Stomach (tissue), 4 donors: Measurements from ENCODE around the gene MYO18B.

ENCODE experiments used
- CTCF ChIP-seq, 7 experiments: fragments of 450-650 bp in 4 of 7; fragments of 200-600 bp in 3 of 7; sonication (generic) in 3 of 7; IDR thresholded peaks; one replicate each; pipeline ENCODE4 v1.5.1; 2016 to 2019; ENCODE audit warnings: antibody characterized with exemption in 7 of 7, control low read depth in 2 of 7, mild to moderate bottlenecking in 1 of 7
- POLR2A ChIP-seq, 4 donors: fragments of 450-650 bp; IDR thresholded peaks; one replicate each; pipeline ENCODE4 v1.6.1; 2016; ENCODE audit warnings: antibody characterized with exemption in 4 of 4, control low read depth in 2 of 4, mild to moderate bottlenecking in 1 of 4, moderate library complexity in 1 of 4

DNA sequence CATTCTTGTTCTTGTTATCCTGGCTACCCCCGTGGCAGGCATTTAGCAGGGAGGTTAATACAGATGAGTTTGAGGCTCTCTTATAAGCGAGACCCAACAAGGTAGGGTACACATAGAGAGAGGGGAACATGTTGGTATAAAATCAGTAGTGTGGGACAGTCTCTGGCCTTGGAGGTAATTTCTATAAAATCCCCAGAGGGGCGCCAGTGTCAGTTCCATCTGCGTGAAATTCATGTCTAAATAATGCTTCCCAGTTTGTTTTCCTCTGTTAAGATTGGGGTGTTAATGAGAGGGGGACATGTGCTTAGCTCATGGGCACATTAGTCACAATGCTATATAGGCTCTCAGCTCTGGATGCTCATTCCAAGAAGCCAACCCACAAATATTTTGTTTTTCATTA is 150.7 kb downstream of the MYO18B start:
- no peak for TF ChIP-seq POLR2A (IDR thresholded peaks at IDR 0.05)
- TF ChIP-seq CTCF (IDR thresholded peaks at IDR 0.05) = no peak
